ENCODE results near the gene WDTC1.
"Not testable (repeated sequence)": the region's sequence is repeated elsewhere in the genome, so short reads cannot be mapped to it uniquely, and the experiment has no call there.

Gene WDTC1

GRCh38 chr1:27253596-27253995 is 19.2 kb downstream of the WDTC1 start:
- DNase-seq = no peak

GRCh38 chr1:27255136-27255535 is 20.7 kb downstream of the WDTC1 start:
- DNase-seq = no peak

- DNase-seq = no peak
Measured at GRCh38 chr1:27257155-27257554, 22.7 kb downstream of the WDTC1 start.

GRCh38 chr1:27258598-27258997 is 24.2 kb downstream of the WDTC1 start:
- no peak for DNase-seq

GRCh38 chr1:27267153-27267552 is 32.7 kb downstream of the WDTC1 start:
- DNase-seq = no peak

- DNase-seq = no peak
Measured at GRCh38 chr1:27269276-27269675, 34.8 kb downstream of the WDTC1 start.

GRCh38 chr1:27274204-27274603 is 39.8 kb downstream of the WDTC1 start:
- DNase-seq = no peak

- no peak for DNase-seq
Measured at GRCh38 chr1:27275696-27276095, 41.3 kb downstream of the WDTC1 start.

- DNase-seq = peak; percentile 61
Measured at GRCh38 chr1:27284425-27285273, 50.2 kb downstream of the WDTC1 start.

GRCh38 chr1:27285274-27285660 is 50.8 kb downstream of the WDTC1 start:
- DNase-seq = no peak

GRCh38 chr1:27285821-27286220 is 51.4 kb downstream of the WDTC1 start:
- DNase-seq = not testable (repeated sequence)

- not testable (repeated sequence) for DNase-seq
Measured at GRCh38 chr1:27289125-27289524, 54.7 kb downstream of the WDTC1 start.

- no peak for DNase-seq
Measured at GRCh38 chr1:27290581-27290980, 56.1 kb downstream of the WDTC1 start.

- no peak for DNase-seq
Measured at GRCh38 chr1:27292106-27292505, 57.7 kb downstream of the WDTC1 start.

GRCh38 chr1:27293915-27294314 is 59.5 kb downstream of the WDTC1 start:
- DNase-seq = no peak

- DNase-seq = peak; percentile 47
Measured at GRCh38 chr1:27296773-27297291, 62.4 kb downstream of the WDTC1 start.

GRCh38 chr1:27297903-27298302 is 63.5 kb downstream of the WDTC1 start:
- no peak for DNase-seq

GRCh38 chr1:27298632-27299384 is 64.4 kb downstream of the WDTC1 start:
- DNase-seq = no peak

- DNase-seq = no peak
Measured at GRCh38 chr1:27299385-27300271, 65.2 kb downstream of the WDTC1 start.

GRCh38 chr1:27300341-27301051 is 66.1 kb downstream of the WDTC1 start:
- peak; percentile 73 for DNase-seq

- no peak for DNase-seq
Measured at GRCh38 chr1:27301052-27301422, 66.6 kb downstream of the WDTC1 start.

GRCh38 chr1:27301582-27302199 is 67.3 kb downstream of the WDTC1 start:
- no peak for DNase-seq
